ENCODE data around the gene CDC34.

Gene CDC34

GRCh38 chr19:588741-589692, 57.5 kb downstream of the CDC34 start:
- no peaks in the 10 kb centered on the region for H3K9me3 ChIP-seq (ENCODE audit: control insufficient read depth, low read length)
- H3K4ac ChIP-seq (ENCODE audit: low read depth in 1 of 2, low read length in 2 of 2) = peak overlapping the region in 1 of 2 experiments; percentile 62
- H2BK5ac ChIP-seq (ENCODE audit: low read depth, low read length, poor library complexity, severe bottlenecking) = no peak overlapping the region
- peak overlapping the region; percentile 39 for H2AK5ac ChIP-seq (ENCODE audit: low read length, severe bottlenecking)
- H3K9ac ChIP-seq (ENCODE audit: low read length) = no peak overlapping the region
- H2BK120ac ChIP-seq (ENCODE audit: low read depth, low read length) = no peak overlapping the region
- H3K4me3 ChIP-seq (ENCODE audit: insufficient read depth in 1 of 2, low read depth in 1 of 2, low read length in 2 of 2) = peak overlapping the region in 1 of 2 experiments; percentile 27
- no peak overlapping the region for H3K27ac ChIP-seq (ENCODE audit: low read length, poor library complexity, severe bottlenecking)
- H3K23ac ChIP-seq (ENCODE audit: low read length in 2 of 2) = peak overlapping the region in 1 of 2 experiments; percentile 60
- no peak for DNase-seq
- no peak overlapping the region for H2AFZ ChIP-seq (ENCODE audit: low read depth, low read length)
- peaks cover 14 to 46% of the 10 kb centered on the region in 2 experiments for H3K27me3 ChIP-seq (ENCODE audit: control insufficient read depth in 1 of 2, insufficient read depth in 1 of 2, low read length in 2 of 2)
- H3K79me1 ChIP-seq (replicated peaks; ENCODE audit: low read length, poor library complexity, severe bottlenecking) = peaks cover 9% of the 10 kb centered on the region
- H3K36me3 ChIP-seq (ENCODE audit: control insufficient read depth in 1 of 2, insufficient read depth in 2 of 2, low read depth in 1 of 2, low read length in 2 of 2) = peaks cover under 1 to 17% of the 10 kb centered on the region in 2 experiments
- H3K4me2 ChIP-seq (ENCODE audit: low read length, poor library complexity, severe bottlenecking) = peak overlapping the region; percentile 69
- no peak overlapping the region for H4K91ac ChIP-seq (ENCODE audit: low read length)
- 34% methylated on average over 33 of the region's 54 CpGs for WGBS
- no peak overlapping the region for H3K14ac ChIP-seq (ENCODE audit: low read length in 2 of 2)
- H3K18ac ChIP-seq (ENCODE audit: low read depth in 1 of 2, low read length in 2 of 2) = peak overlapping the region; percentile 63 to 77
- peaks cover 65% of the 10 kb centered on the region for H3K4me1 ChIP-seq (ENCODE audit: control insufficient read depth, insufficient read depth, low read depth, low read length)
- peak overlapping the region; percentile 85 for H2BK15ac ChIP-seq (ENCODE audit: low read depth, poor library complexity, severe bottlenecking)
- peak overlapping the region; percentile 8 for H4K8ac ChIP-seq (ENCODE audit: low read length)
- peak overlapping the region in 1 of 2 experiments; percentile 83 for H2BK12ac ChIP-seq (ENCODE audit: low read length in 2 of 2)

GRCh38 chr19:589693-590395, 58.3 kb downstream of the CDC34 start, which contains the start of gene HCN2:
Gene HCN2 (plus strand): TSS chr19:589881. CDS start chr19:589946, 65 bp downstream.
- peak within 1 kb of the TSS; percentile 85 for H2BK15ac ChIP-seq (ENCODE audit: low read depth, poor library complexity, severe bottlenecking)
- peak within 1 kb of the TSS in 1 of 2 experiments; percentile 77 for H3K18ac ChIP-seq (ENCODE audit: low read depth in 1 of 2, low read length in 2 of 2)
- peaks cover 59% of the 10 kb centered on the region for H3K4me1 ChIP-seq (ENCODE audit: control insufficient read depth, insufficient read depth, low read depth, low read length)
- no peak for DNase-seq
- H3K4me3 ChIP-seq (ENCODE audit: insufficient read depth in 1 of 2, low read depth in 1 of 2, low read length in 2 of 2) = peak within 1 kb of the TSS in 1 of 2 experiments; percentile 47
- peak within 1 kb of the TSS in 1 of 2 experiments; percentile 62 for H3K4ac ChIP-seq (ENCODE audit: low read depth in 1 of 2, low read length in 2 of 2)
- H2AFZ ChIP-seq (ENCODE audit: low read depth, low read length) = no peak within 1 kb of the TSS
- no peak within 1 kb of the TSS for H2BK5ac ChIP-seq (ENCODE audit: low read depth, low read length, poor library complexity, severe bottlenecking)
- H2BK120ac ChIP-seq (ENCODE audit: low read depth, low read length) = no peak within 1 kb of the TSS
- peaks cover 0 to 10% of the 10 kb centered on the region in 2 experiments for H3K36me3 ChIP-seq (ENCODE audit: control insufficient read depth in 1 of 2, insufficient read depth in 2 of 2, low read depth in 1 of 2, low read length in 2 of 2)
- peak within 1 kb of the TSS in 1 of 2 experiments; percentile 60 for H3K23ac ChIP-seq (ENCODE audit: low read length in 2 of 2)
- H3K9me3 ChIP-seq (ENCODE audit: control insufficient read depth, low read length) = no peaks in the 10 kb centered on the region
- peak within 1 kb of the TSS in 1 of 2 experiments; percentile 83 for H2BK12ac ChIP-seq (ENCODE audit: low read length in 2 of 2)
- no peak within 1 kb of the TSS for H3K14ac ChIP-seq (ENCODE audit: low read length in 2 of 2)
- H2AK5ac ChIP-seq (ENCODE audit: low read length, severe bottlenecking) = peak within 1 kb of the TSS; percentile 39
- peaks cover 14 to 54% of the 10 kb centered on the region in 2 experiments for H3K27me3 ChIP-seq (ENCODE audit: control insufficient read depth in 1 of 2, insufficient read depth in 1 of 2, low read length in 2 of 2)
- H4K91ac ChIP-seq (ENCODE audit: low read length) = no peak within 1 kb of the TSS
- peaks cover 9% of the 10 kb centered on the region for H3K79me1 ChIP-seq (replicated peaks; ENCODE audit: low read length, poor library complexity, severe bottlenecking)
- H3K9ac ChIP-seq (ENCODE audit: low read length) = no peak within 1 kb of the TSS
- no peak within 1 kb of the TSS for H3K27ac ChIP-seq (ENCODE audit: low read length, poor library complexity, severe bottlenecking)
- peak within 1 kb of the TSS; percentile 69 for H3K4me2 ChIP-seq (ENCODE audit: low read length, poor library complexity, severe bottlenecking)
- no peak within 1 kb of the TSS for H4K8ac ChIP-seq (ENCODE audit: low read length)
- 1% methylated on average over 28 of the region's 132 CpGs for WGBS

- Histone ChIP-seq H3K4me1 (ENCODE audit: control insufficient read depth, insufficient read depth, low read depth, low read length) (peaks cover 56% of the 10 kb centered on the region), H4K8ac (ENCODE audit: low read length) (no peak overlapping the region), H3K4me3 (ENCODE audit: insufficient read depth in 1 of 2, low read depth in 1 of 2, low read length in 2 of 2) (peak overlapping the region in 1 of 2 experiments; percentile 47), H3K79me1 (replicated peaks; ENCODE audit: low read length, poor library complexity, severe bottlenecking) (peaks cover 9% of the 10 kb centered on the region), H3K14ac (ENCODE audit: low read length in 2 of 2) (no peak overlapping the region), H3K4ac (ENCODE audit: low read depth in 1 of 2, low read length in 2 of 2) (no peak overlapping the region), H3K36me3 (ENCODE audit: control insufficient read depth in 1 of 2, insufficient read depth in 2 of 2, low read depth in 1 of 2, low read length in 2 of 2) (peaks cover 0 to 5% of the 10 kb centered on the region in 2 experiments), H2AFZ (ENCODE audit: low read depth, low read length) (no peak overlapping the region), H4K91ac (ENCODE audit: low read length) (no peak overlapping the region), H2BK5ac (ENCODE audit: low read depth, low read length, poor library complexity, severe bottlenecking) (no peak overlapping the region), H2BK12ac (ENCODE audit: low read length in 2 of 2) (no peak overlapping the region), H3K23ac (ENCODE audit: low read length in 2 of 2) (no peak overlapping the region), H3K9me3 (ENCODE audit: control insufficient read depth, low read length) (no peaks in the 10 kb centered on the region), H3K9ac (ENCODE audit: low read length) (no peak overlapping the region), H3K4me2 (ENCODE audit: low read length, poor library complexity, severe bottlenecking) (peak overlapping the region; percentile 66), H3K27ac (ENCODE audit: low read length, poor library complexity, severe bottlenecking) (no peak overlapping the region), H3K18ac (ENCODE audit: low read depth in 1 of 2, low read length in 2 of 2) (no peak overlapping the region), H3K27me3 (ENCODE audit: control insufficient read depth in 1 of 2, insufficient read depth in 1 of 2, low read length in 2 of 2) (peaks cover 14 to 58% of the 10 kb centered on the region in 2 experiments), H2AK5ac (ENCODE audit: low read length, severe bottlenecking) (no peak overlapping the region), H2BK120ac (ENCODE audit: low read depth, low read length) (no peak overlapping the region), H2BK15ac (ENCODE audit: low read depth, poor library complexity, severe bottlenecking) (no peak overlapping the region)
- 3% methylated on average over 19 of the region's 50 CpGs for WGBS
- DNase-seq = no peak
Observed at GRCh38 chr19:590396-590745, 58.8 kb downstream of the CDC34 start.

- Histone ChIP-seq H3K36me3 (ENCODE audit: control insufficient read depth in 1 of 2, insufficient read depth in 2 of 2, low read depth in 1 of 2, low read length in 2 of 2) (peaks cover 0 to 5% of the 10 kb centered on the region in 2 experiments), H4K91ac (ENCODE audit: low read length) (no peak overlapping the region), H3K27me3 (ENCODE audit: control insufficient read depth in 1 of 2, insufficient read depth in 1 of 2, low read length in 2 of 2) (peaks cover 14 to 61% of the 10 kb centered on the region in 2 experiments), H3K14ac (ENCODE audit: low read length in 2 of 2) (no peak overlapping the region), H3K9me3 (ENCODE audit: control insufficient read depth, low read length) (no peaks in the 10 kb centered on the region), H3K18ac (ENCODE audit: low read depth in 1 of 2, low read length in 2 of 2) (no peak overlapping the region), H2BK120ac (ENCODE audit: low read depth, low read length) (no peak overlapping the region), H3K4ac (ENCODE audit: low read depth in 1 of 2, low read length in 2 of 2) (no peak overlapping the region), H4K8ac (ENCODE audit: low read length) (no peak overlapping the region), H2AFZ (ENCODE audit: low read depth, low read length) (no peak overlapping the region), H2BK5ac (ENCODE audit: low read depth, low read length, poor library complexity, severe bottlenecking) (no peak overlapping the region), H2BK15ac (ENCODE audit: low read depth, poor library complexity, severe bottlenecking) (no peak overlapping the region), H3K23ac (ENCODE audit: low read length in 2 of 2) (no peak overlapping the region), H3K4me3 (ENCODE audit: insufficient read depth in 1 of 2, low read depth in 1 of 2, low read length in 2 of 2) (peak overlapping the region in 1 of 2 experiments; percentile 40), H3K9ac (ENCODE audit: low read length) (no peak overlapping the region), H3K27ac (ENCODE audit: low read length, poor library complexity, severe bottlenecking) (no peak overlapping the region), H2AK5ac (ENCODE audit: low read length, severe bottlenecking) (no peak overlapping the region), H2BK12ac (ENCODE audit: low read length in 2 of 2) (no peak overlapping the region), H3K79me1 (replicated peaks; ENCODE audit: low read length, poor library complexity, severe bottlenecking) (peaks cover 10% of the 10 kb centered on the region), H3K4me1 (ENCODE audit: control insufficient read depth, insufficient read depth, low read depth, low read length) (peaks cover 52% of the 10 kb centered on the region), H3K4me2 (ENCODE audit: low read length, poor library complexity, severe bottlenecking) (peak overlapping the region; percentile 66)
- WGBS = 18% methylated on average over 17 of the region's 41 CpGs
- DNase-seq = no peak
Observed at GRCh38 chr19:590750-591098, 59.2 kb downstream of the CDC34 start.
